ENCODE measurements around the gene SEL1L. TPM values are rescaled to one million over a fixed set of nuclear protein-coding genes. Genes with fewer than 3 reads are reported as not detected.
A peak's percentile ranks its signal among the peaks of the same experiment; 100 is the strongest.

Gene SEL1L
- total and polyA plus RNA-seq, 12 donors, result 8.3 to 119 (median 56.0) TPM

GRCh38 chr14:81571437-81571836, 37.8 kb upstream of the SEL1L start:
- no peak for DNase-seq
- Histone ChIP-seq H3K4me1 (replicated peaks in 1 of 2) (no peaks in the 10 kb centered on the region), H3K27me3 (no peaks in the 10 kb centered on the region), H3K36me3 (replicated peaks in 1 of 2) (no peaks in the 10 kb centered on the region), H3K27ac (no peak overlapping the region), H3K9me3 (replicated peaks in 1 of 3) (peaks cover 0 to 2% (median 0%) of the 10 kb centered on the region in 3 donors), H3K4me3 (no peak overlapping the region)
- 69 to 84% (median 81%) methylated on average over 5 of the region's 5 CpGs for WGBS, 4 donors
- TF ChIP-seq POLR2A (IDR thresholded peaks at IDR 0.05), result no peak
- TF ChIP-seq, protein P1, sequence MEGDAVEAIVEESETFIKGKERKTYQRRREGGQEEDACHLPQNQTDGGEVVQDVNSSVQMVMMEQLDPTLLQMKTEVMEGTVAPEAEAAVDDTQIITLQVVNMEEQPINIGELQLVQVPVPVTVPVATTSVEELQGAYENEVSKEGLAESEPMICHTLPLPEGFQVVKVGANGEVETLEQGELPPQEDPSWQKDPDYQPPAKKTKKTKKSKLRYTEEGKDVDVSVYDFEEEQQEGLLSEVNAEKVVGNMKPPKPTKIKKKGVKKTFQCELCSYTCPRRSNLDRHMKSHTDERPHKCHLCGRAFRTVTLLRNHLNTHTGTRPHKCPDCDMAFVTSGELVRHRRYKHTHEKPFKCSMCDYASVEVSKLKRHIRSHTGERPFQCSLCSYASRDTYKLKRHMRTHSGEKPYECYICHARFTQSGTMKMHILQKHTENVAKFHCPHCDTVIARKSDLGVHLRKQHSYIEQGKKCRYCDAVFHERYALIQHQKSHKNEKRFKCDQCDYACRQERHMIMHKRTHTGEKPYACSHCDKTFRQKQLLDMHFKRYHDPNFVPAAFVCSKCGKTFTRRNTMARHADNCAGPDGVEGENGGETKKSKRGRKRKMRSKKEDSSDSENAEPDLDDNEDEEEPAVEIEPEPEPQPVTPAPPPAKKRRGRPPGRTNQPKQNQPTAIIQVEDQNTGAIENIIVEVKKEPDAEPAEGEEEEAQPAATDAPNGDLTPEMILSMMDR (IDR thresholded peaks at IDR 0.05), result no peak
- intact Hi-C loops (cut with DNase I), result no loop called here

GRCh38 chr14:81567302-81567701, 33.6 kb upstream of the SEL1L start:
- H3K27ac ChIP-seq, result no peak overlapping the region
- intact Hi-C loops (cut with DNase I), result no loop called here
- WGBS, 4 donors, result 47 to 56% (median 50%) methylated on average over 6 of the region's 6 CpGs

GRCh38 chr14:81565441-81566290, 32.0 kb upstream of the SEL1L start:
- DNase-seq, result peak in 4 of 7 donors; percentile 18 to 37 (median 26)
- 39 to 43% (median 40%) methylated on average over 7 of the region's 7 CpGs for WGBS, 4 donors

More at GRCh38 chr14:81567302-81567701, 33.6 kb upstream of the SEL1L start:
- DNase-seq, result peak in 3 of 7 donors; percentile 6 to 38 (median 17)
- Histone ChIP-seq H3K4me1 (replicated peaks in 1 of 2) (no peaks in the 10 kb centered on the region), H3K36me3 (replicated peaks in 1 of 2) (no peaks in the 10 kb centered on the region), H3K9me3 (replicated peaks in 1 of 3) (peaks cover 0 to 2% (median 0%) of the 10 kb centered on the region in 3 donors), H3K27me3 (no peaks in the 10 kb centered on the region), H3K4me3 (no peak overlapping the region)
- no peak for TF ChIP-seq POLR2A (IDR thresholded peaks at IDR 0.05)

DNA sequence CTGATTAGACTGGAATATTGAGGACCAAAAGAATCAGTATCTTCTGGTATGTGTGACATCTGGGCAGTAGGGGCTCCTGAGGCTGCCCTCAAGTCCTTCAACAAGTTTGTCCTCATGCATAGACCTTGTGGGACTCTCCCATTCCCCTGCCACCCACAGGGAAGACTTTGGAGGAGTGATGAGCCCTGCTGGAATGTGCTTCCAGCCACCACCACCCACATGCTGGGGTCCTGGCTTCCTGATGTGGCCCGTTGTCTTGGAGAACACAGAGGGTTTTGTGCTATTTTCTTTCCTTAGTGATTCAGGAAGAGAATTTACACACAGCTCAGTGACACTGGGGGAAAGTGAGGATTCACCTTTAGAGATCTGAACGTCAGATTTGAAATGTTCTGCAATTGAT, 29.2 kb upstream of the SEL1L start:
- Histone ChIP-seq H3K27me3 (no peaks in the 10 kb centered on the region), H3K36me3 (replicated peaks in 1 of 2) (no peaks in the 10 kb centered on the region), H3K9me3 (replicated peaks in 1 of 3) (no peaks in the 10 kb centered on the region), H3K4me3 (no peak overlapping the region), H3K27ac (no peak overlapping the region), H3K4me1 (replicated peaks in 1 of 2) (no peaks in the 10 kb centered on the region)
- no peak for TF ChIP-seq POLR2A (IDR thresholded peaks at IDR 0.05)
- DNase-seq, result no peak
- intact Hi-C loops (cut with DNase I), result no loop called here
- WGBS, 4 donors, result 50 to 77% (median 60%) methylated on average over 2 of the region's 2 CpGs

More at GRCh38 chr14:81565441-81566290, 32.0 kb upstream of the SEL1L start:
- H3K9me3 ChIP-seq (replicated peaks in 1 of 3), result peaks cover 0 to under 1% (median 0%) of the 10 kb centered on the region in 3 donors
- H3K4me3 ChIP-seq, result no peak overlapping the region
- no peaks in the 10 kb centered on the region for H3K27me3 ChIP-seq
- H3K4me1 ChIP-seq (replicated peaks in 1 of 2), result no peaks in the 10 kb centered on the region
- no peak overlapping the region for H3K27ac ChIP-seq
- no peaks in the 10 kb centered on the region for H3K36me3 ChIP-seq (replicated peaks in 1 of 2)
- intact Hi-C loops (cut with DNase I), result no loop called here
- TF ChIP-seq POLR2A (IDR thresholded peaks at IDR 0.05), result no peak
- TF ChIP-seq, protein P1 (IDR thresholded peaks at IDR 0.05), result peak; percentile 26 to 51 (median 38)

DNA sequence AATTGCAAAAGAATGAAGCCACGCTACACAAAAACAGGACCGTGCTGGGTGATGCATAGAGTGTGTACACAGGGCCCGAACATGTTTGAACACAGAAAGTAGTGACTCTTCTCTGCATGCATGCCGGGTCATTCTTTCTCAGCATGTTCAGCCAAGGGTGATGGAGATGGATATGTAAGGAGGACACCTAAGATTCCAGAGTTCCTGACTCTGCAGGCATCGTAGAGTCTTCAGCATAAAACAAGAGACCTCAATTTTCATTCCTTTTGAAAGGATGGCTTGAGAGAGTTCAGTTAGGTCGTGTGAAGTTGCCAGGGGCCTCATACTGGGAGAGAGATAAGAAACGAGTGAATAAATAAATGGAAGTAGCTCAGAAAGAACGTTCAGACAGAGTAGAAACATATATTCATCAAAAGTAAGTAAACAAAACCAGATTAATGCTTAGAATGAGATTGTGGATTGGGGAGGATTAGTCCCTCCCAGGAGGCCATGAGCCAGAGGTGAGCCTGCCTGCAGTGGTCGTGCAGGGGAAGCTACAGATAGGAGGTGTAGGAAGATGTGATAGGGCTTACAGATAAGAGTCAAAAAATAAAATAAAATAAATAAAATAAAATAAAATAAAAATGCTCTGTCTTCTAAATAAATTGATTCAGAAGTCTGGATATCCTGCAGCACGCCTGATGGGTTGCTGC, 27.6 kb upstream of the SEL1L start:
- Histone ChIP-seq H3K27ac (no peak overlapping the region), H3K36me3 (replicated peaks in 1 of 2) (no peaks in the 10 kb centered on the region), H3K4me1 (replicated peaks in 1 of 2) (no peaks in the 10 kb centered on the region), H3K27me3 (no peaks in the 10 kb centered on the region), H3K9me3 (replicated peaks in 1 of 3) (no peaks in the 10 kb centered on the region), H3K4me3 (no peak overlapping the region)
- WGBS, 4 donors, result 60 to 70% (median 65%) methylated on average over 10 of the region's 10 CpGs
- no peak for TF ChIP-seq POLR2A (IDR thresholded peaks at IDR 0.05)
- TF ChIP-seq, protein P1 (IDR thresholded peaks at IDR 0.05), result no peak
- intact Hi-C loops (cut with DNase I), result no loop called here
- no peak for DNase-seq
